GM12864 (cell line): ENCODE measurements around the gene MLKL.
"Not testable (repeated sequence)": the region's sequence is repeated elsewhere in the genome, so short reads cannot be mapped to it uniquely, and the experiment has no call there.

Experiments
- DNase-seq: peaks from one replicate; pipeline ENCODE4 v3.0.0-alpha.2; 2011; ENCODE audit warnings: low read depth
- H3K4me3 ChIP-seq: 2 replicates; pipeline ENCODE4 v1.5.1; 2011; ENCODE audit warnings: mild to moderate bottlenecking, low read depth, low read length, control low read depth
- CTCF ChIP-seq: IDR thresholded peaks from 2 replicates; pipeline ENCODE4 v1.5.1; 2011; ENCODE audit warnings: low read depth, mild to moderate bottlenecking, moderate library complexity, low read length, control low read depth, inconsistent platforms; ENCODE audit errors: missing control alignments

MLKL gene

GRCh38 chr16:74723256-74723655 lies 22.6 kb upstream of the MLKL start:
- TF ChIP-seq CTCF = no peak
- H3K4me3 ChIP-seq = no peak overlapping the region
- DNase-seq = no peak

GRCh38 chr16:74722156-74722555 lies 21.5 kb upstream of the MLKL start:
- DNase-seq, H3K4me3 ChIP-seq: not testable (repeated sequence)

GRCh38 chr16:74721716-74722115 lies 21.1 kb upstream of the MLKL start:
- no peak for DNase-seq
- TF ChIP-seq CTCF = no peak

GRCh38 chr16:74720579-74720978 lies 19.9 kb upstream of the MLKL start:
- H3K4me3 ChIP-seq = no peak overlapping the region
- DNase-seq = no peak
- TF ChIP-seq CTCF = no peak

More at GRCh38 chr16:74721716-74722115, 21.1 kb upstream of the MLKL start:
- no peak overlapping the region for H3K4me3 ChIP-seq

- DNase-seq = no peak
- peak; percentile 8 for TF ChIP-seq CTCF
- no peak overlapping the region for H3K4me3 ChIP-seq
Measured at GRCh38 chr16:74718741-74719610, 18.3 kb upstream of the MLKL start.

GRCh38 chr16:74718140-74718539 lies 17.5 kb upstream of the MLKL start:
- TF ChIP-seq CTCF = no peak
- no peak overlapping the region for H3K4me3 ChIP-seq
- DNase-seq = no peak

GRCh38 chr16:74717367-74717766 lies 16.7 kb upstream of the MLKL start:
- no peak for DNase-seq
- no peak overlapping the region for H3K4me3 ChIP-seq
- no peak for TF ChIP-seq CTCF
